HG02840 (cell line): ENCODE measurements around the gene ANKRD60.

Experiments
- ATAC-seq: cut with Tn5 transposase; IDR thresholded peaks from one replicate; pipeline ENCODE4 v1.9.1; 2021; ENCODE audit warnings: mild to moderate bottlenecking, moderate library complexity, moderate number of reproducible peaks; ENCODE audit not compliant: unreplicated experiment, low FRiP score

ANKRD60 gene

DNA sequence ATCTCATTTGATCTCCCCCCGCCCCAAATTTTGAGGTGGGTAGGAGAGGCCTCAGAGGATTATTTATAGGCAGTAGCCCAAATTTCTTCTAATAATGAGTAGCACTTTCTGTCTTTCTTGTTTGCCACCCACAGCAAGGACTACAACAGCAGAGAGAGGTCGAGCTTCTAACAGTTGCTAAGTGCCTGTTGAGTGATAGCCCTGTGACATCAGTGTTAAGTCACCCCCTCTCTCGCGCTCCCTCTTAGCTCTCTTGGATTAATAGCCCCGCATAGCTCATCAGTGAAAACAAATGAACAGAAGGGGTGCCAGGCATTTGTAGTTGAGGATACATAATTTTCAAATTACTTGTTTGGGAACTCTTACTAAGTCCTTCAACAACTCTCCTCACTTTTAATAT, 3.5 kb downstream of the ANKRD60 start:
- no peak for ATAC-seq

DNA sequence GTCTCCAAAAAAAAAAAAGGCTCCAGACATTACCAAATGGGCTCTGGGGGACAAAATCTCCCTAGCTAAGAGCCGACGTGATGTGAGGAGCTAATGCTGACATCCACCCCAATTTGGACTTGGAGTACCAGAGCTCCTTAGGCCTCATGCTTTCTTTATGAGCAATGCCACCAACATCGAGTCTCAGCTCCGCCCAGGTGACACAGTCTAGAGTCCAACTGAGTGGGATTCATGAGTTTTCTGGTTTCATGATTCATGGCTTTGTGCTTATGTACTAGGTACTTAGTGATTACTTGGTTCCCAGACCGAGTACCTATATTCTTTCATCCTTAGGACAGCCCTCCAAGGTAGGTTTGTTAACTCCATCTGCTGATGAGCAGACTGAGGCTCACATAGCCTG, 4.4 kb downstream of the ANKRD60 start:
- ATAC-seq = no peak

DNA sequence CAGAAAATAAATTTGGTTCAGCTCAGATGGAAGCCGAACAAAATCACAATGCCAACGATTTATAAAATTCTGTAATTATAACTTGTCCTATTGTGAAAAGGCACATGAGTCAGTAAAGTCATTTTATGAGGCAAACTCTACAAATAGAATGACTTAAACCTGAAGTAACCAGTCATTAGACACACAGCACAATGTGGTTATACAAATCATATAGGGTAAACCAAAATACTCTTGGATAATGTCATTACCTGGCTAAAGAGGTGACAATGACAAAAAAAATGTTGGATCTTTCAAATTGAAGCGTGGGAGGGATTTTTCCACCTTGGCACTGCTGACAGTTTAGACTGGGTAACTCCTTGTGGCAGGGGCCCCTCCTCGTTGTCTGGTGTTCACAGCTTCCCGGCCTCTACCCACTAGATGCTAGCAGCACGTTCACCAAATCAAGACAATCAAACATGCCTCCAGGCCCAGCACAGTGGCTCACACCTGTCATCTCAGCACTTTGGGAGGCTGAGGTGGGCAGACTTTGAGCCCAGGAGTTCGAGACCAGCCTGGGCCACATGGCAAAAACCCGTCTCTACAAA, 5.0 kb downstream of the ANKRD60 start:
- ATAC-seq = no peak

DNA sequence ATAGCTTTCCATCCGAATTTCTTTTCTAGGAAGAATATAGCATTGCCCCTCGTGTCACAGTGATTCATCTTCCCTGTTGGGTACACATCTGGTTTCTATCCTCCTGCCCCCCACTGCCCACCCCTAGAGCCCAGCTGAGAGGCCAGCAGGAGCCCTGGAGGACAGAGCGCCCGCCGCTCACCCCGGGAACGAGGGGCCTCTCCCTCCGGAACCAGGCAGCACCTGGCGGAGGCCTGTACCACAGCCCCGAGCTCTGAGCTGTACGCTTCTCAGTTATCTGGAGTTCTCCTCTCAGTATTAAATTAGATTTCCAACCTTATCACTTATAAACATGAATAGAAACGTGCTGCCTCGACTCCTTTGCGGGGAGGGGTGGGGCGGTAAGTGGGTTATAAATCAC, 6.0 kb downstream of the ANKRD60 start:
- ATAC-seq = no peak

GRCh38 chr20:58219342-58219700, 9.1 kb downstream of the ANKRD60 start:
- no peak for ATAC-seq

- ATAC-seq = no peak
Measured at GRCh38 chr20:58218665-58219341, 9.7 kb downstream of the ANKRD60 start.

DNA sequence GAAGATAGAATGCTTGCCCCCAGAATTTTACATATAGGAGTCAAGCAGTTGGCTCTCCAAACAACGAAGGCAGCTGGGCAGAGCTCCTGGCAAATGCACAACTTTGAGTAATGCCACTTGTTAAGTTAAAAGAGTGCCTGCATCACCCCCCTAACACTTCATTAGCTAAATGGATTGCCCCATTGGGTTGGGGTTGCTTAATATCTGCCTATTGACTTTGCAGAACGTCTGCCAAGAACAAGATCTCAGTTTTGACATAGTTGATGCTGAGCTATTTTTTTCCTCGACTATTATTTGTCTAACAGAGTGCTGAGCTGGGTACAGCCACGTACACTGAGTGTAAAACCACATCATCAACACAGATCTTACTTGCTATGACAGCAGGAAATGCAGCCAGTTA, 12.1 kb downstream of the ANKRD60 start:
- ATAC-seq = no peak

DNA sequence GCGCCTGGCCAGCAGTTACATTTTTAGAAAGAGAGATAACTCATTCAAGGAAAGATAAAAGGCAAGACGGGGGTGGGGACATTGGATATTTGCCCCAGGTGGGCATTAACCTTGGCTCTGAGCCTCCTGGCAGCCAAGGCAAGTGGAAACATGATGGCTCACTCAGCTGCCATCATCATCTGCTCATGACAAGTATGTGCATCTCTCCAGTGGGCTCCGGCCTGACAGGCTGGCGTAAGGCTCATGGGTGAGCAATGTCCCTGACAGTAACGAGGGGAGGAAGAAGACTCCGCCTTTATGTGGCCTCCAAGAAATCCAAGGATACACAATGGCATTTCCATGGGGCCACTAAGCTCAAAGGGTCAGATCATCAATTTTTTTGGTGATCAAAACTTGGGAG, 13.3 kb downstream of the ANKRD60 start:
- ATAC-seq = no peak

GRCh38 chr20:58214310-58214709, 14.1 kb downstream of the ANKRD60 start:
- ATAC-seq = no peak

GRCh38 chr20:58213716-58214115, 14.7 kb downstream of the ANKRD60 start:
- ATAC-seq = no peak

DNA sequence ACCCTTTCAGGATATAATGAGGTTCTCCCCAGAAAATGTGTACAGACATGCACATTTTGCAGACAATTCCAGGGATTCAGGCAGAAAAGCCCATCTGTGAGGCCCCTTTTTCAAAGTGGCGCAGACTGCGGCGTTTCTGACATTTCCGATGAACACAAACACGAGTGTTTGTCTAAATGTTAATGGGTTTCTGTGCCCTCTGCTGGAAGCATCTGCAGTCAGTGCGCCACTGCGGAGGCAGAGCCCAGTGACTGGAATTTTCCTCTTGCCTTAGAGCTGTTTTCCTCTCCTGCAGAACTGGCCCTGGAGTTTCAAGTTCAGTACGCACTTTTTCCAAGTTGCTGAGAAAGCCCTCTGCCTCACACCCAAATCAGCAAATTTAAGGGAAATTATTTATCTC, 15.3 kb downstream of the ANKRD60 start:
- no peak for ATAC-seq

GRCh38 chr20:58212636-58213035, 15.8 kb downstream of the ANKRD60 start:
- no peak for ATAC-seq

GRCh38 chr20:58210398-58210747, 18.1 kb downstream of the ANKRD60 start:
- ATAC-seq = no peak

GRCh38 chr20:58209652-58210397, 18.6 kb downstream of the ANKRD60 start:
- ATAC-seq = no peak

DNA sequence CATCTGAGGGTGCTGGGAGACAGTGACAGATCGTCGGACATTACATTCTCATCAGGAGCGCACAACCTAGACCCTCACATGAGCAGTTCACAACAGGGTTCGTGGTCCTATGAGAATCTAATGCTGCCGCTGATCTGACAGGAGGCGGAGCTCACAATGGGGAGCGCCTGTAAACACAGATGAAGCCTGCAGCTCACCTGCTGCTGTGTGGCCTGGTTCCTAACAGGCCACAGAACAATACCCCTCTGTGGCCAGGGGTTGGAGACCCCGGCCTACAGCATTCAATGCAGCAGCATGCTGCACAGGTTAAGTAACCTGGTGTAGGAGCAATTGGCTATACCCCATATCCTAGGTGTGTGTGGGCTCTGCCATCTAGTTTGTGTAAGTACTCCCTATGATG, 19.5 kb downstream of the ANKRD60 start:
- no peak for ATAC-seq

DNA sequence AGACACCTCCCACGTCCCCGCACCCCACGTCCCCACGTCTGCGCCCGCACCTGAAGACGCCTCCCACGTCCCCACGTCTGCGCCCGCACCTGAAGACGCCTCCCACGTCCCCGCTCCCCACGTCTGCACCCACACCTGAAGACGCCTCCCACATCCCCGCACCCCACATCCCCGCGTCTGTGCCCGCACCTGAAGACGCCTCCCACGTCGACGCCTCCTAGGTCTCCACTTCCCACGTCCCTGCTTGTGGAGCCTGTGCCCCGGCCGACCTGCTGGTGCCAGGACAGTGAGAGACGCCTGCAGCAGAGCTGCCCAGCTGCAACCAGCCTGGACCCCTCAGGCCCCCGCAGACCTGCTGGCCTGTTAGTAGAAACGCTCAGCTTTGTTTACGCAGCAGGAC, 22.6 kb downstream of the ANKRD60 start:
- ATAC-seq = no peak

- ATAC-seq = no peak
Measured at GRCh38 chr20:58202044-58202443, 26.4 kb downstream of the ANKRD60 start.

DNA sequence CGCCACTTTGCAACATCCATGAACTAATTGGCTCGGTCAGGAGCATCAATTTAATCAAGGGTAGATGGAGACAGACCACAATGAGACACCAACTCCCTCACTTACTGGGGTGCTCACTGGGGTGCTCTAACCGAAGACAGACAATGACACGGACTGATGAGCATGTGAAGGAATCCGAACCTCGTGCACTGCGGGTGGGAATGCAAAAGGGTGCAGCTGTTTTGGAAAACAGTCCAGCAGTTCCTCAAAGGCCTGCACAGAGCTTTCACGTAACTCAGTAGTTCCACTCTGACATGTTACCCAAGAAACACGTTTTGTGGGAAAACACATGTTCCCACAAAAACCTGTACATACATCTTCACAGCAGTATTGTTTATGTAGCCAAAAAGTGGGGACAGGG, 26.8 kb downstream of the ANKRD60 start:
- ATAC-seq = no peak

DNA sequence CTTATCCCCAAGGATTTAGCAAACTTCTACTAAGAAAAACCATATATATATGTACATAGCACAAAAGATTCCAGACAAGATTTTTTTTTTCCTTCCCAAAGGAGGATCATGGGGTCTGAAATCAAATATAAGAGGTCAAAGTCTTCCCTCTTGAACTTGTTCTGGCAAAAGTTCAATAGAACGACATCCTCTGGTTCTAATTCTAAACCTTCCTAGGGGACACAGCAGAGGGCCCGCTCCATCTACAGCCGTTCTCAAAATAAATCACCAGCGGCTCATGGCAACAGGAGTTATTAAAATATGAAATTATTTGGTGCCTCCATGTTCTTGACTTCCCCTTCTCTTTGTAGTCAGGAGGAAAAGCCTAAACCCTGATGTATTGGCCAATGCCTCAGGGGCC, 29.0 kb downstream of the ANKRD60 start:
- ATAC-seq = no peak

DNA sequence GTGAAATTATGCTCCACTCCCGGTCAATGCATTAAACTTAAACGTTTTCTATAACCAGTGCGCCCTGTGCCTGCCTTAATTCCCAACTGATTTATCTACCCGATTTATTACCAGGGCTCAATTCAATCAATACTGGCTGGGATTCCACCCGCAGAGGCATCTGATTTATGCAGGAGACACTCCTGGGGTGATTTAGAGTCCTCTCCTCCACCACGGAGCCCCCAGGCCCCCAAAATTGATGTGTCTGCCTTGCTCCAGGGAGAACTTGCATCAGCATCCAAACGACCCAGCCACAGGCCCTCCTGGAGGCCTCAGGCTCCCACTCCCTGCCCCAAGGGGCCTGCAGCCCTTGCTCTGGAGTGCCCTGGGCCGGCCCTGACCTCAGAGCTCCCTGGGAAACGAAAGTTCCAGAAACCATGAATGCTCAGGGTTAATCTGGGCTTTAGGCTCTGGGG, 29.5 kb downstream of the ANKRD60 start:
- ATAC-seq = no peak

DNA sequence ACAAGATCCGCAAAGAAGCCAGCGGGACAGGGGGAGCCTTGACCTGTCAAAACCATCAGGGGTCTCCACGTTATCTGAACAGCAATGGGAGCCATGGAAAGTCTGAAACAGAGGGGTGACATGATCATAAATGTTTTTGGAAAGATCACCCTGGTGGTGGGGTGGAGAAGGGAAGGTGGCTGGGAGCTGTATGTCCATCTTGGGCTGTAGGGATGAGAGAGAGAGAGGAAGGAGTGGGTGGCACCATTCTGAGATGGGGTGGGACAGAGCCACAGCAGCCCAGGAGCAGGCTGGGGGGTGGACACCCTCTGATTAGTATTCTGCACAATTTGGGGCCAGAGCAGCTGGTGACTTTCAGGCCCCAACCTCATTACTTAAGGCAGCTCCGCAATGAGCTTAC, 30.1 kb downstream of the ANKRD60 start:
- ATAC-seq = no peak

- no peak for ATAC-seq
Measured at GRCh38 chr20:58197185-58197469, 31.3 kb downstream of the ANKRD60 start.
